Right cardiac atrium (tissue), 5 donors: Measurements from ENCODE around the gene SLC25A28. TPM values are rescaled to one million over a fixed set of nuclear protein-coding genes. Genes with fewer than 3 reads are reported as not detected.
"Not testable (repeated sequence)": the region's sequence is repeated elsewhere in the genome, so short reads cannot be mapped to it uniquely, and the experiment has no call there.

Experiments used
- ATAC-seq, 2 donors: fragments of 200-7000 bp; cut with Tn5 transposase; one replicate each; pipeline versions ENCODE4 v1.8.0 to v1.9.1; 2020; ENCODE audit warnings: moderate library complexity in 2 of 2, mild to moderate bottlenecking in 1 of 2
- DNase-seq, 3 donors: peaks; one replicate each; pipeline ENCODE4 v3.0.0-alpha.2; 2020
- H3K27ac ChIP-seq: one replicate; pipeline ENCODE4 v1.5.1; 2013; ENCODE audit warnings: mild to moderate bottlenecking, low read length, control low read depth, moderate library complexity
- H3K27me3 ChIP-seq: one replicate; pipeline ENCODE4 v1.6.1; 2013; ENCODE audit not compliant: control insufficient read depth, insufficient read depth
- H3K4me1 ChIP-seq: one replicate; pipeline ENCODE4 v1.6.1; 2013; ENCODE audit warnings: low read length; ENCODE audit not compliant: control insufficient read depth, insufficient read depth
- H3K4me3 ChIP-seq: one replicate; pipeline ENCODE4 v1.5.1; 2013; ENCODE audit warnings: low read length, control low read depth
- H3K9me3 ChIP-seq: one replicate; pipeline ENCODE4 v1.6.1; 2013; ENCODE audit warnings: low read length; ENCODE audit not compliant: control insufficient read depth
- WGBS: extraction: QIAGEN DNeasy Blood & Tissue Kit; methylation state at CpG from one replicate; pipeline ENCODE4 v1.1.7; 2013; 5-methylcytosine and 5-hydroxymethylcytosine counted together
- intact Hi-C, 4 donors: fragments of 100-400 bp; cut with DNase I; formaldehyde crosslinking; loops; one replicate each; pipeline versions ENCODE4 v1.11.0 to v1.14.0; 2022 to 2023
- polyA plus RNA-seq: library from polyadenylated mRNA; stranded (reverse); fragments of 200-250 nt; gene quantifications from one replicate; pipeline ENCODE4 v1.2.3, GENCODE V29; 2013
- total RNA-seq, 4 donors: library from RNA; stranded (reverse); fragmentation: NEBNext Ultra II Directional; extraction: Animal tissue kit (Norgen Biotek cat#: 25700); gene quantifications; one replicate each; pipeline ENCODE4 v1.2.1, GENCODE V29; 2021
- donor health status: healthy with polysubstance abuse.
- donor health status: DM: no; HTN: yes; CAD: no.
- donor health status: DM: no; HTN: no; CAD: no.
- donor health status: DM: no; HTN: yes; CAD: no; lungs with severe emphysema.
- donor health status: DM: yes; HTN: yes; CAD: no.

SLC25A28 gene
- total and polyA plus RNA-seq, 5 donors: 39.7 to 56.5 (median 50.6) TPM

- ATAC-seq (no peak), DNase-seq (no peak)
- Histone ChIP-seq H3K27ac (no peak overlapping the region), H3K4me3 (no peak overlapping the region), H3K9me3 (no peaks in the 10 kb centered on the region), H3K4me1 (no peaks in the 10 kb centered on the region), H3K27me3 (no peaks in the 10 kb centered on the region)
- 89% methylated on average over 9 of the region's 9 CpGs for WGBS
- intact Hi-C loops: no loop called here
Observed at GRCh38 chr10:99654390-99655175, 34.3 kb upstream of the SLC25A28 start.

- no peak for ATAC-seq
- WGBS: 90% methylated on average over 4 of the region's 4 CpGs
- Histone ChIP-seq H3K27ac (no peak overlapping the region), H3K4me3 (no peak overlapping the region), H3K9me3 (no peaks in the 10 kb centered on the region), H3K4me1 (no peaks in the 10 kb centered on the region), H3K27me3 (no peaks in the 10 kb centered on the region)
- DNase-seq: no peak
- intact Hi-C loops: no loop called here
Observed at GRCh38 chr10:99652800-99653390, 32.7 kb upstream of the SLC25A28 start.

- DNase-seq (no peak), ATAC-seq (no peak)
- Histone ChIP-seq H3K27me3 (no peaks in the 10 kb centered on the region), H3K4me3 (no peak overlapping the region), H3K4me1 (no peaks in the 10 kb centered on the region), H3K9me3 (no peaks in the 10 kb centered on the region), H3K27ac (no peak overlapping the region)
- 0% methylated on average over 1 of the region's 1 CpG for WGBS
- intact Hi-C loops: no loop called here
Observed at GRCh38 chr10:99648717-99649116, 28.5 kb upstream of the SLC25A28 start.

- WGBS: 91% methylated on average over 2 of the region's 2 CpGs
Observed at GRCh38 chr10:99647601-99648151, 27.4 kb upstream of the SLC25A28 start.

GRCh38 chr10:99633832-99634231, 13.6 kb upstream of the SLC25A28 start:
- intact Hi-C loops: no loop called here

More at GRCh38 chr10:99647601-99648151, 27.4 kb upstream of the SLC25A28 start:
- intact Hi-C loops: no loop called here
- no peaks in the 10 kb centered on the region for H3K4me1 ChIP-seq
- H3K9me3 ChIP-seq: no peaks in the 10 kb centered on the region
- H3K27ac ChIP-seq: no peak overlapping the region
- H3K27me3 ChIP-seq: no peaks in the 10 kb centered on the region
- H3K4me3 ChIP-seq: no peak overlapping the region
- ATAC-seq (no peak), DNase-seq (no peak)

GRCh38 chr10:99631496-99631895, 11.3 kb upstream of the SLC25A28 start:
- H3K27me3 ChIP-seq: no peaks in the 10 kb centered on the region
- no peaks in the 10 kb centered on the region for H3K4me1 ChIP-seq
- DNase-seq (no peak), ATAC-seq (no peak)
- intact Hi-C loops: no loop called here
- H3K4me3 ChIP-seq: no peak overlapping the region
- no peaks in the 10 kb centered on the region for H3K9me3 ChIP-seq
- H3K27ac ChIP-seq: no peak overlapping the region
- WGBS: 86% methylated on average over 3 of the region's 3 CpGs

More at GRCh38 chr10:99633832-99634231, 13.6 kb upstream of the SLC25A28 start:
- H3K27me3 ChIP-seq: no peaks in the 10 kb centered on the region
- DNase-seq: no peak
- H3K4me1 ChIP-seq: no peaks in the 10 kb centered on the region
- H3K4me3 ChIP-seq: no peak overlapping the region
- no peak for ATAC-seq
- H3K9me3 ChIP-seq: no peaks in the 10 kb centered on the region
- no peak overlapping the region for H3K27ac ChIP-seq

- no peak overlapping the region for H3K27ac ChIP-seq
Observed at GRCh38 chr10:99630991-99631390, 10.8 kb upstream of the SLC25A28 start.

GRCh38 chr10:99630433-99630832, 10.2 kb upstream of the SLC25A28 start:
- Histone ChIP-seq H3K27me3 (no peaks in the 10 kb centered on the region), H3K4me1 (no peaks in the 10 kb centered on the region), H3K9me3 (no peaks in the 10 kb centered on the region), H3K27ac (no peak overlapping the region), H3K4me3 (no peak overlapping the region)
- intact Hi-C loops: no loop called here
- no peak for DNase-seq
- WGBS: 32% methylated on average over 2 of the region's 2 CpGs
- ATAC-seq: no peak

More at GRCh38 chr10:99630991-99631390, 10.8 kb upstream of the SLC25A28 start:
- Histone ChIP-seq H3K4me1 (no peaks in the 10 kb centered on the region), H3K27me3 (no peaks in the 10 kb centered on the region), H3K4me3 (no peak overlapping the region), H3K9me3 (no peaks in the 10 kb centered on the region)
- ATAC-seq: no peak
- no peak for DNase-seq
- intact Hi-C loops: no loop called here

GRCh38 chr10:99629625-99629978, 9.4 kb upstream of the SLC25A28 start:
- ATAC-seq (no peak), DNase-seq (no peak)
- Histone ChIP-seq H3K27me3 (no peaks in the 10 kb centered on the region), H3K9me3 (no peaks in the 10 kb centered on the region), H3K27ac (no peak overlapping the region), H3K4me3 (no peak overlapping the region), H3K4me1 (no peaks in the 10 kb centered on the region)
- intact Hi-C loops: loop anchor here in 1 of 4 donors (10.0 kb wide), 1 partner anchor 75 kb away; no protein-coding TSS in a partner anchor
- 56% methylated on average over 3 of the region's 3 CpGs for WGBS

- ATAC-seq: no peak
- H3K4me1 ChIP-seq: no peaks in the 10 kb centered on the region
- no peak overlapping the region for H3K4me3 ChIP-seq
- 75% methylated on average over 1 of the region's 1 CpG for WGBS
- DNase-seq: no peak
- intact Hi-C loops: loop anchor here in 1 of 4 donors (10.0 kb wide), 1 partner anchor 76 kb away; no protein-coding TSS in a partner anchor
- H3K9me3 ChIP-seq: no peaks in the 10 kb centered on the region
- no peak overlapping the region for H3K27ac ChIP-seq
- H3K27me3 ChIP-seq: no peaks in the 10 kb centered on the region
Observed at GRCh38 chr10:99628923-99629624, 8.8 kb upstream of the SLC25A28 start.

- 60% methylated on average over 3 of the region's 3 CpGs for WGBS
- DNase-seq, H3K27me3 ChIP-seq, H3K4me3 ChIP-seq, H3K4me1 ChIP-seq, ATAC-seq, H3K27ac ChIP-seq, H3K9me3 ChIP-seq: not testable (repeated sequence)
- intact Hi-C loops: loop anchor here in 1 of 4 donors (10.0 kb wide), 1 partner anchor 80 kb away; no protein-coding TSS in a partner anchor
Observed at GRCh38 chr10:99625124-99625523, 4.9 kb upstream of the SLC25A28 start.
